ENCODE data around the gene ARNT2.

The ARNT2 gene

DNA sequence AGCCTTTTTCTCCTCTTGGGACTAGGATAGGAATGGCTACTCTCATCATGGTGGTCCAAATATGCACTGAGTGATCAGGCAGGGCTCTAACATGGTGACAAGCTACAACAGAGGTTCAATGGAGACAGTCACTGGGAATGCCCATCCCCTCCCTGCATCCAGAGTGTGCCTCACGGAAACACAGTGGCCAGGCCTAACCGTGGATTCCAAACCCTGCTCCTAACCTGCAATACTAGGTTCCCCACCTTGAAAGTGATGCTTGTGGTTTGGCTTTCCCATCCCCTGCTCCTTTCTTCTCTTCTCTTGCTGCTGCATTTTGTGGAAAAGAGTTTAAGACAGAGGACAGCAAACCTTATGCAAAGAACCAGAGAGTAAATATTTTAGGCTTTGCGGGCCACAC, 216.0 kb downstream of the ARNT2 start:
- no peaks in the 10 kb centered on the region for H3K27me3 ChIP-seq
- H3K9me3 ChIP-seq, result peaks cover 7% of the 10 kb centered on the region; the same call in 1 of the 2 replicates
- no peak for DNase-seq
- H3K36me3 ChIP-seq, result no peaks in the 10 kb centered on the region
- TF ChIP-seq, protein P1, sequence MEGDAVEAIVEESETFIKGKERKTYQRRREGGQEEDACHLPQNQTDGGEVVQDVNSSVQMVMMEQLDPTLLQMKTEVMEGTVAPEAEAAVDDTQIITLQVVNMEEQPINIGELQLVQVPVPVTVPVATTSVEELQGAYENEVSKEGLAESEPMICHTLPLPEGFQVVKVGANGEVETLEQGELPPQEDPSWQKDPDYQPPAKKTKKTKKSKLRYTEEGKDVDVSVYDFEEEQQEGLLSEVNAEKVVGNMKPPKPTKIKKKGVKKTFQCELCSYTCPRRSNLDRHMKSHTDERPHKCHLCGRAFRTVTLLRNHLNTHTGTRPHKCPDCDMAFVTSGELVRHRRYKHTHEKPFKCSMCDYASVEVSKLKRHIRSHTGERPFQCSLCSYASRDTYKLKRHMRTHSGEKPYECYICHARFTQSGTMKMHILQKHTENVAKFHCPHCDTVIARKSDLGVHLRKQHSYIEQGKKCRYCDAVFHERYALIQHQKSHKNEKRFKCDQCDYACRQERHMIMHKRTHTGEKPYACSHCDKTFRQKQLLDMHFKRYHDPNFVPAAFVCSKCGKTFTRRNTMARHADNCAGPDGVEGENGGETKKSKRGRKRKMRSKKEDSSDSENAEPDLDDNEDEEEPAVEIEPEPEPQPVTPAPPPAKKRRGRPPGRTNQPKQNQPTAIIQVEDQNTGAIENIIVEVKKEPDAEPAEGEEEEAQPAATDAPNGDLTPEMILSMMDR (IDR thresholded peaks at IDR 0.05; ENCODE audit: low read depth, low read length), result no peak
- H3K4me3 ChIP-seq (ENCODE audit: low read depth, low read length), result no peak overlapping the region
- peaks cover 17% of the 10 kb centered on the region for H3K4me1 ChIP-seq

DNA sequence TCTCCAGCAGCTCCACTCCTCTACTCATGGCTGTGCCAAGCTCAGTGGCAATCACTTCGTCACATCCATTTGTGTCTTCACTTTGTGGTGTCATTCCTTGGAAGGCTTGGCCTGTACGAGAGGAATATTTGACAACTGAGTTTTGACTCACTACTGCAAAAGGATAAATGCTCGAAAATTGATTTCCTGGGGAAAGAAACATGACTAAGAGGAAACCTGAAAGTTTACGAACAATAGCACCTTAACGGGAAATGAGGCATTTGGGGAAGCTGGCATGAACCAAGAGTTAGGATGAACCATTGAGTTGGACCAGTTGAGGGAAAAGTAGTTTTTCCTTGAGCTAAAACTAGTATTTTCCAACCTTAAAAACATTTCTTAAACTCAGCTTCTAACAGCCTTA, 216.7 kb downstream of the ARNT2 start:
- H3K4me3 ChIP-seq (ENCODE audit: low read depth, low read length), result no peak overlapping the region
- no peaks in the 10 kb centered on the region for H3K27me3 ChIP-seq
- TF ChIP-seq, protein P1 (IDR thresholded peaks at IDR 0.05; ENCODE audit: low read depth, low read length), result no peak
- no peak for DNase-seq
- peaks cover 7% of the 10 kb centered on the region; the same call in 1 of the 2 replicates for H3K9me3 ChIP-seq
- H3K4me1 ChIP-seq, result peaks cover 9% of the 10 kb centered on the region
- H3K36me3 ChIP-seq, result no peaks in the 10 kb centered on the region

GRCh38 chr15:80626643-80627120, 222.5 kb downstream of the ARNT2 start:
- TF ChIP-seq, protein P1 (IDR thresholded peaks at IDR 0.05; ENCODE audit: low read depth, low read length), result no peak
- Histone ChIP-seq H3K36me3 (no peaks in the 10 kb centered on the region), H3K9me3 (0 out of 2 replicates have a peak, but pooled peaks cover 3% of the 10 kb centered on the region), H3K4me3 (ENCODE audit: low read depth, low read length) (no peak overlapping the region), H3K4me1 (no peaks in the 10 kb centered on the region), H3K27me3 (no peaks in the 10 kb centered on the region)
- DNase-seq, result no peak

DNA sequence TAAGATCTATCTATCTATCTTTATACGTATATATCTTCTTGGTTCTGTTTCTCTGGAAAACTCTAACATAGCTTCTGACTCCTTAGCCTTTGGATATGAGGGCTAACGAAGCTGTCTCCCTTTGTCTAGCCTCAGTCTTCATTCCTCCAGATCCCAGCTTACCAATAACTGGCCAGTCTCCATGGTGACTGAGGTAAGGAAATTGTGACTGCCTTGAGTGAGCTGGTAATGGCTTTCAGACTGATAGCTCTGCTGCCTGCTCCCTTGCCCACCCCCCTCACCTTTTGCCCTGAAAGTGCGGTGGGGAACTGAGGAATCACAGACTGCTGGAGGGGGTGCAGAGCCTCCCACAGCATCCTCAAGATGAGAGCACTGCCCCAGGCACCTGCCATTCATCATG, 225.2 kb downstream of the ARNT2 start:
- Histone ChIP-seq H3K9me3 (no peaks in the 10 kb centered on the region), H3K4me1 (peaks cover 5% of the 10 kb centered on the region), H3K36me3 (no peaks in the 10 kb centered on the region), H3K4me3 (ENCODE audit: low read depth, low read length) (no peak overlapping the region), H3K27me3 (no peaks in the 10 kb centered on the region)
- no peak for DNase-seq
- TF ChIP-seq, protein P1 (IDR thresholded peaks at IDR 0.05; ENCODE audit: low read depth, low read length), result no peak

GRCh38 chr15:80630981-80631380, 226.8 kb downstream of the ARNT2 start:
- DNase-seq, result no peak
- Histone ChIP-seq H3K4me3 (ENCODE audit: low read depth, low read length) (no peak overlapping the region), H3K4me1 (peaks cover 5% of the 10 kb centered on the region), H3K9me3 (no peaks in the 10 kb centered on the region), H3K36me3 (no peaks in the 10 kb centered on the region), H3K27me3 (no peaks in the 10 kb centered on the region)
- TF ChIP-seq, protein P1 (IDR thresholded peaks at IDR 0.05; ENCODE audit: low read depth, low read length), result no peak

GRCh38 chr15:80633221-80633620, 229.0 kb downstream of the ARNT2 start:
- Histone ChIP-seq H3K27me3 (no peaks in the 10 kb centered on the region), H3K9me3 (no peaks in the 10 kb centered on the region), H3K36me3 (no peaks in the 10 kb centered on the region), H3K4me3 (ENCODE audit: low read depth, low read length) (no peak overlapping the region), H3K4me1 (peaks cover 5% of the 10 kb centered on the region)
- no peak for DNase-seq
- TF ChIP-seq, protein P1 (IDR thresholded peaks at IDR 0.05; ENCODE audit: low read depth, low read length), result no peak
